Thoracic aorta (tissue), 2 donors: ENCODE results near the gene UBXN2A. TPM values are rescaled to one million over a fixed set of nuclear protein-coding genes. Genes with fewer than 3 reads are reported as not detected.

Experiments used
- ATAC-seq: fragments of 150-250 bp; one replicate; pipeline ENCODE4 v1.8.0; 2017; ENCODE audit warnings: low read depth; ENCODE audit not compliant: insufficient number of reproducible peaks, low FRiP score
- DNase-seq: peaks from one replicate; pipeline ENCODE4 v3.0.0-alpha.2; 2020; ENCODE audit warnings: low spot score
- H3K27ac ChIP-seq, 2 donors: fragments of 200-600 bp; sonication (generic); 1 replicate in 1 of 2; 2 replicates in 1 of 2; pipeline ENCODE4 v1.5.1; 2016; ENCODE audit warnings: mild to moderate bottlenecking in 2 of 2, moderate library complexity in 2 of 2
- H3K27me3 ChIP-seq: fragments of 200-600 bp; sonication (generic); replicated peaks from 2 replicates; pipeline ENCODE4 v1.6.0; 2016; ENCODE audit warnings: mild to moderate bottlenecking; ENCODE audit not compliant: insufficient read depth
- H3K36me3 ChIP-seq: fragments of 200-600 bp; sonication (generic); one replicate; pipeline ENCODE4 v1.5.1; 2016
- H3K4me1 ChIP-seq, 2 donors: fragments of 200-600 bp; sonication (generic); 1 replicate in 1 of 2; 2 replicates in 1 of 2; pipeline versions ENCODE4 v1.5.1 to v1.6.0; 2016; ENCODE audit warnings: low read depth in 2 of 2, mild to moderate bottlenecking in 1 of 2; ENCODE audit not compliant: control insufficient read depth in 1 of 2
- H3K4me3 ChIP-seq: fragments of 200-600 bp; sonication (generic); 2 replicates; pipeline ENCODE4 v1.5.1; 2016; ENCODE audit warnings: mild to moderate bottlenecking
- H3K9me3 ChIP-seq: fragments of 200-600 bp; sonication (generic); 2 replicates; pipeline ENCODE4 v1.5.1; 2016
- total RNA-seq, 2 donors: library from RNA; depleted of rRNA; stranded (reverse); fragments of >200 nt; gene quantifications; one replicate each; pipeline versions ENCODE4 v1.1.0 to v1.2.3, GENCODE V29; 2016
- TF ChIP-seq, protein P1 (sequence below): fragments of 200-600 bp; sonication (generic); IDR thresholded peaks from one replicate; pipeline ENCODE4 v1.5.1; 2019; ENCODE audit warnings: antibody characterized with exemption

UBXN2A gene
- total RNA-seq, 2 donors from 2014 or later, result 6.1 to 18.8 TPM

GRCh38 chr2:24007693-24008092 is 67.4 kb downstream of the UBXN2A start:
- DNase-seq (no peak), ATAC-seq (no peak)
- Histone ChIP-seq H3K4me1 (peaks cover 6 to 10% of the 10 kb centered on the region in 2 donors), H3K4me3 (no peak overlapping the region), H3K9me3 (no peaks in the 10 kb centered on the region), H3K36me3 (no peaks in the 10 kb centered on the region), H3K27ac (no peak overlapping the region), H3K27me3 (no peaks in the 10 kb centered on the region)
- TF ChIP-seq, protein P1, sequence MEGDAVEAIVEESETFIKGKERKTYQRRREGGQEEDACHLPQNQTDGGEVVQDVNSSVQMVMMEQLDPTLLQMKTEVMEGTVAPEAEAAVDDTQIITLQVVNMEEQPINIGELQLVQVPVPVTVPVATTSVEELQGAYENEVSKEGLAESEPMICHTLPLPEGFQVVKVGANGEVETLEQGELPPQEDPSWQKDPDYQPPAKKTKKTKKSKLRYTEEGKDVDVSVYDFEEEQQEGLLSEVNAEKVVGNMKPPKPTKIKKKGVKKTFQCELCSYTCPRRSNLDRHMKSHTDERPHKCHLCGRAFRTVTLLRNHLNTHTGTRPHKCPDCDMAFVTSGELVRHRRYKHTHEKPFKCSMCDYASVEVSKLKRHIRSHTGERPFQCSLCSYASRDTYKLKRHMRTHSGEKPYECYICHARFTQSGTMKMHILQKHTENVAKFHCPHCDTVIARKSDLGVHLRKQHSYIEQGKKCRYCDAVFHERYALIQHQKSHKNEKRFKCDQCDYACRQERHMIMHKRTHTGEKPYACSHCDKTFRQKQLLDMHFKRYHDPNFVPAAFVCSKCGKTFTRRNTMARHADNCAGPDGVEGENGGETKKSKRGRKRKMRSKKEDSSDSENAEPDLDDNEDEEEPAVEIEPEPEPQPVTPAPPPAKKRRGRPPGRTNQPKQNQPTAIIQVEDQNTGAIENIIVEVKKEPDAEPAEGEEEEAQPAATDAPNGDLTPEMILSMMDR, result no peak

- Histone ChIP-seq H3K4me3 (no peak overlapping the region), H3K4me1 (peaks cover 6 to 10% of the 10 kb centered on the region in 2 donors), H3K9me3 (no peaks in the 10 kb centered on the region), H3K27ac (no peak overlapping the region), H3K27me3 (no peaks in the 10 kb centered on the region), H3K36me3 (no peaks in the 10 kb centered on the region)
- DNase-seq (no peak), ATAC-seq (no peak)
- TF ChIP-seq, protein P1, result no peak
Measured at GRCh38 chr2:24008672-24009366, 68.6 kb downstream of the UBXN2A start.

DNA sequence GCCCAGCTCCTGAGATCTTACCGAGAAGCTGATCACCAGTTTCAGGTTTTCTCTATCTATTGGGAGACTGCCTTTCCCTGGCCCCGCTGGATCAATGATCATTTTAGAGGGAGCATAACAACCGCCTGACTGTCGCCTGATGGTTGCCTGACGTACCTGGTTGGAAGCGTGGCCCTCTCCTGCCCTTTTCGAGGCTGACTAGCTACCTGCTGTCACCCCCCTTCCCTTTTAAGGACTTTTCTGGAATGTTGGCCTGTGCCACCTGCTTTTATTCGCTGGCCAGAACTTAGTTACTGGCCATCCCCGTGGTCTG is 69.1 kb downstream of the UBXN2A start:
- Histone ChIP-seq H3K9me3 (no peaks in the 10 kb centered on the region), H3K27ac (no peak overlapping the region), H3K4me1 (peaks cover 6 to 10% of the 10 kb centered on the region in 2 donors), H3K36me3 (no peaks in the 10 kb centered on the region), H3K4me3 (peak overlapping the region; percentile 44), H3K27me3 (no peaks in the 10 kb centered on the region)
- no peak for ATAC-seq
- TF ChIP-seq, protein P1, result no peak
- no peak for DNase-seq

GRCh38 chr2:24009680-24010476 is 69.6 kb downstream of the UBXN2A start, which contains the start of gene MFSD2B:
TSS of gene MFSD2B (plus strand) at chr2:24010085. CDS start at chr2:24010097, 12 bp downstream.
- TF ChIP-seq, protein P1, result no peak
- Histone ChIP-seq H3K4me1 (peaks cover 6 to 10% of the 10 kb centered on the region in 2 donors), H3K4me3 (peak within 1 kb of the TSS; percentile 44), H3K9me3 (no peaks in the 10 kb centered on the region), H3K27me3 (no peaks in the 10 kb centered on the region), H3K27ac (no peak within 1 kb of the TSS), H3K36me3 (no peaks in the 10 kb centered on the region)
- ATAC-seq (no peak), DNase-seq (no peak)

GRCh38 chr2:24010477-24011249 is 70.4 kb downstream of the UBXN2A start:
- no peak for DNase-seq
- H3K4me3 ChIP-seq, result peak overlapping the region; percentile 44

More at GRCh38 chr2:24010477-24011249, 70.4 kb downstream of the UBXN2A start:
- Histone ChIP-seq H3K9me3 (no peaks in the 10 kb centered on the region), H3K27ac (no peak overlapping the region), H3K4me1 (peaks cover 6 to 10% of the 10 kb centered on the region in 2 donors), H3K36me3 (no peaks in the 10 kb centered on the region), H3K27me3 (no peaks in the 10 kb centered on the region)
- TF ChIP-seq, protein P1, result no peak
- no peak for ATAC-seq
